CD14-positive monocyte (primary cell): ENCODE data around the gene PIKFYVE. TPM values are rescaled to one million over a fixed set of nuclear protein-coding genes. Genes with fewer than 3 reads are reported as not detected.
A peak's percentile ranks its signal among the peaks of the same experiment; 100 is the strongest.

ENCODE experiments used
- DNase-seq, 3 donors: peaks; one replicate each; pipeline ENCODE4 v3.0.0-alpha.2; 2011 to 2022
- H2AFZ ChIP-seq: 2 replicates; pipeline ENCODE4 v1.6.0; 2012; ENCODE audit warnings: mild to moderate bottlenecking, low read depth, low read length, inconsistent platforms; ENCODE audit not compliant: insufficient read depth, poor library complexity, severe bottlenecking
- H3K27ac ChIP-seq, 2 donors: 1 replicate in 1 of 2; 2 replicates in 1 of 2; pipeline ENCODE4 v1.5.1; 2012 to 2013; ENCODE audit warnings: low read length in 2 of 2, control low read depth in 1 of 2, inconsistent platforms in 1 of 2, low read depth in 1 of 2, mild to moderate bottlenecking in 1 of 2
- H3K27me3 ChIP-seq, 2 donors: one replicate each; pipeline versions ENCODE4 v1.6.0 to v1.6.1; 2011 to 2013; ENCODE audit warnings: low read length in 2 of 2; ENCODE audit not compliant: control insufficient read depth in 2 of 2, insufficient read depth in 2 of 2
- H3K36me3 ChIP-seq, 2 donors: replicated peaks in 1 of 2; 1 replicate in 1 of 2; 2 replicates in 1 of 2; pipeline versions ENCODE4 v1.5.1 to v1.6.1; 2012 to 2013; ENCODE audit warnings: low read length in 2 of 2, control low read depth in 1 of 2, inconsistent platforms in 1 of 2, mild to moderate bottlenecking in 1 of 2; ENCODE audit not compliant: insufficient read depth in 2 of 2, control insufficient read depth in 1 of 2
- H3K4me1 ChIP-seq, 2 donors: 1 replicate in 1 of 2; 2 replicates in 1 of 2; pipeline versions ENCODE4 v1.5.1 to v1.6.1; 2012 to 2013; ENCODE audit warnings: low read length in 2 of 2, control low read depth in 1 of 2, inconsistent platforms in 1 of 2, mild to moderate bottlenecking in 1 of 2, moderate library complexity in 1 of 2; ENCODE audit not compliant: insufficient read depth in 2 of 2, control insufficient read depth in 1 of 2
- H3K4me2 ChIP-seq: replicated peaks from 2 replicates; pipeline ENCODE3; 2012; ENCODE audit warnings: low read length, moderate library complexity, mild to moderate bottlenecking; ENCODE audit not compliant: poor library complexity, severe bottlenecking; ENCODE audit errors: extremely low read depth
- H3K4me3 ChIP-seq, 3 experiments: fragments of 200-600 bp in 1 of 3; sonication (generic) in 1 of 3; replicated peaks in 1 of 3; 1 replicate in 2 of 3; 2 replicates in 1 of 3; pipeline ENCODE4 v1.5.1; 2011 to 2013; ENCODE audit warnings: low read length in 3 of 3, mild to moderate bottlenecking in 3 of 3, control low read depth in 2 of 3, low read depth in 2 of 3, inconsistent platforms in 1 of 3, moderate library complexity in 1 of 3
- H3K79me2 ChIP-seq: 2 replicates; pipeline ENCODE4 v1.6.0; 2012; ENCODE audit warnings: mild to moderate bottlenecking, control low read depth, inconsistent platforms, low read length, moderate library complexity; ENCODE audit not compliant: insufficient read depth
- H3K9ac ChIP-seq: 2 replicates; pipeline ENCODE4 v1.6.0; 2017; ENCODE audit warnings: low read length, mild to moderate bottlenecking; ENCODE audit not compliant: insufficient read depth, poor library complexity, severe bottlenecking
- H3K9me3 ChIP-seq, 2 donors: replicated peaks in 1 of 2; 1 replicate in 1 of 2; 2 replicates in 1 of 2; pipeline versions ENCODE4 v1.5.1 to v1.6.1; 2012 to 2013; ENCODE audit warnings: low read length in 2 of 2, control low read depth in 1 of 2; ENCODE audit not compliant: control insufficient read depth in 1 of 2, insufficient read depth in 1 of 2
- H4K20me1 ChIP-seq: 2 replicates; pipeline ENCODE4 v1.6.0; 2012; ENCODE audit warnings: mild to moderate bottlenecking, low read length, control low read depth, moderate library complexity; ENCODE audit not compliant: insufficient read depth
- H3K27ac Mint-ChIP-seq, 7 donors: one replicate each; pipeline ENCODE4 v1.8.0; 2020; ENCODE audit warnings: mild to moderate bottlenecking in 7 of 7, mixed read lengths in 7 of 7, moderate library complexity in 6 of 7, inconsistent platforms in 2 of 7
- H3K27me3 Mint-ChIP-seq, 3 donors: one replicate each; pipeline ENCODE4 v1.8.0; 2021 to 2022; ENCODE audit warnings: low read depth in 3 of 3, mild to moderate bottlenecking in 3 of 3, mixed read lengths in 3 of 3, moderate library complexity in 3 of 3, inconsistent platforms in 1 of 3
- H3K36me3 Mint-ChIP-seq, 2 donors: one replicate each; pipeline ENCODE4 v1.8.0; 2020; ENCODE audit warnings: mixed read lengths in 2 of 2, inconsistent platforms in 1 of 2, mild to moderate bottlenecking in 1 of 2
- H3K4me1 Mint-ChIP-seq: one replicate; pipeline ENCODE4 v1.8.0; 2020; ENCODE audit warnings: mild to moderate bottlenecking, mixed read lengths
- H3K4me3 Mint-ChIP-seq, 2 donors: one replicate each; pipeline ENCODE4 v1.8.0; 2020; ENCODE audit warnings: mild to moderate bottlenecking in 2 of 2, mixed read lengths in 2 of 2, moderate library complexity in 1 of 2
- H3K9me3 Mint-ChIP-seq, 7 donors: one replicate each; pipeline ENCODE4 v1.8.0; 2020 to 2022; ENCODE audit warnings: mixed read lengths in 7 of 7, mild to moderate bottlenecking in 6 of 7, moderate library complexity in 6 of 7, inconsistent platforms in 2 of 7
- WGBS: methylation state at CpG from one replicate; pipeline ENCODE4 v1.1.5; 2013; ENCODE audit warnings: missing lambda C conversion rate; ENCODE audit not compliant: insufficient coverage; 5-methylcytosine and 5-hydroxymethylcytosine counted together
- intact Hi-C, 2 donors: fragments of 100-400 bp; cut with micrococcal nuclease; formaldehyde crosslinking; loops; one replicate each; pipeline versions ENCODE4 v1.15.0 to v1.15.1; 2023
- polyA plus RNA-seq, 3 donors: library from polyadenylated mRNA; depleted of rRNA in 1 of 3; unstranded in 2 of 3; stranded (reverse) in 1 of 3; fragments of 300-500 nt in 2 of 3; fragments of >200 nt in 1 of 3; fragmentation: Illumina TruSeq in 2 of 3; gene quantifications; 1 replicate in 2 of 3; 2 replicates in 1 of 3; pipeline ENCODE4 v1.2.3, GENCODE V29; 2012 to 2021
- TF ChIP-seq, protein P1 (sequence below): fragments of 200-600 bp; IDR thresholded peaks from one replicate; pipeline ENCODE4 v1.8.0; 2022; ENCODE audit warnings: antibody characterized with exemption, mild to moderate bottlenecking

The PIKFYVE gene
- polyA plus RNA-seq, 3 donors: 3.5 to 17.6 (median 6.2) TPM

DNA sequence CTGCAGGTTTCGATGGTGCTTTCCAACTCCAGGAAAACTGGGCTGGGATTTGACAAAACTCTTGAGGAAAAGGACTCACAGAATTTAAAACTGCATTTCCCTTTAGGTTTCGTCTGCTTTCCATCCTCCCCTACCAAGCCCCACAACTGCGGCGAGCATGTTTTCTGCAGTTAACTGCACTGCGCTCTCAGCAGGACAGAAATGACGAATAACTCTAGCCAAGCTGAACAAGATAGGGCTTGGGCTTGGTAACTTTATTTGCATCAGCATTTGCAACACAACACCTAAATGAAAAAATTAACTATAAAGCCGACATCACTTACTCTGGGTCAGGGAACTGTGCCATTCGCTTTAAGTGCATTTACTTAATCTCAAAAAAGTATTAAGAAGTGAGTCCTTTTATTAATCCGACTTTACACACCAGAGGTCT is 669 bp upstream of the PIKFYVE start:
- H3K9ac ChIP-seq: peak overlapping the region; percentile 94
- peak overlapping the region; percentile 78 for H2AFZ ChIP-seq
- peak overlapping the region; percentile 78 to 95 (median 83) for H3K4me3 ChIP-seq
- H3K4me1 Mint-ChIP-seq: peaks cover 39% of the 10 kb centered on the region
- peak overlapping the region; percentile 91 for H3K27ac ChIP-seq
- intact Hi-C loops: no loop called here
- H3K4me1 ChIP-seq: peaks cover 39 to 43% of the 10 kb centered on the region in 2 donors
- DNase-seq: peak in 1 of 3 donors; percentile 32
- no peaks in the 10 kb centered on the region for H3K9me3 Mint-ChIP-seq
- TF ChIP-seq, protein P1, sequence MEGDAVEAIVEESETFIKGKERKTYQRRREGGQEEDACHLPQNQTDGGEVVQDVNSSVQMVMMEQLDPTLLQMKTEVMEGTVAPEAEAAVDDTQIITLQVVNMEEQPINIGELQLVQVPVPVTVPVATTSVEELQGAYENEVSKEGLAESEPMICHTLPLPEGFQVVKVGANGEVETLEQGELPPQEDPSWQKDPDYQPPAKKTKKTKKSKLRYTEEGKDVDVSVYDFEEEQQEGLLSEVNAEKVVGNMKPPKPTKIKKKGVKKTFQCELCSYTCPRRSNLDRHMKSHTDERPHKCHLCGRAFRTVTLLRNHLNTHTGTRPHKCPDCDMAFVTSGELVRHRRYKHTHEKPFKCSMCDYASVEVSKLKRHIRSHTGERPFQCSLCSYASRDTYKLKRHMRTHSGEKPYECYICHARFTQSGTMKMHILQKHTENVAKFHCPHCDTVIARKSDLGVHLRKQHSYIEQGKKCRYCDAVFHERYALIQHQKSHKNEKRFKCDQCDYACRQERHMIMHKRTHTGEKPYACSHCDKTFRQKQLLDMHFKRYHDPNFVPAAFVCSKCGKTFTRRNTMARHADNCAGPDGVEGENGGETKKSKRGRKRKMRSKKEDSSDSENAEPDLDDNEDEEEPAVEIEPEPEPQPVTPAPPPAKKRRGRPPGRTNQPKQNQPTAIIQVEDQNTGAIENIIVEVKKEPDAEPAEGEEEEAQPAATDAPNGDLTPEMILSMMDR: no peak
- peak overlapping the region; percentile 86 to 96 (median 95) for H3K27ac Mint-ChIP-seq
- peaks cover 1 to 3% of the 10 kb centered on the region in 2 donors for H3K36me3 Mint-ChIP-seq
- H3K9me3 ChIP-seq: no peaks in the 10 kb centered on the region
- H3K36me3 ChIP-seq: peaks cover 0 to 8% of the 10 kb centered on the region in 2 donors
- H3K4me2 ChIP-seq: peak overlapping the region; percentile 83
- no peaks in the 10 kb centered on the region for H3K27me3 ChIP-seq
- H3K4me3 Mint-ChIP-seq: peak overlapping the region; percentile 89 to 90
- peaks cover 43% of the 10 kb centered on the region for H3K79me2 ChIP-seq
- 7% methylated on average over 6 of the region's 9 CpGs for WGBS
- H4K20me1 ChIP-seq: peaks cover 37% of the 10 kb centered on the region
- no peaks in the 10 kb centered on the region for H3K27me3 Mint-ChIP-seq

- intact Hi-C loops: no loop called here
These were observed 468 bp downstream of the PIKFYVE start for GRCh38 chr2:208266553-208266893.

More at GRCh38 chr2:208266553-208266893, 468 bp downstream of the PIKFYVE start:
- Histone ChIP-seq H3K79me2 (peaks cover 55% of the 10 kb centered on the region), H3K4me2 (peak overlapping the region; percentile 83), H3K4me3 (peak overlapping the region; percentile 78 to 95 (median 83)), H2AFZ (peak overlapping the region; percentile 78), H3K36me3 (peaks cover 6 to 16% of the 10 kb centered on the region in 2 donors), H3K27me3 (no peaks in the 10 kb centered on the region), H4K20me1 (peaks cover 46% of the 10 kb centered on the region), H3K9me3 (no peaks in the 10 kb centered on the region), H3K9ac (peak overlapping the region; percentile 94), H3K4me1 (peaks cover 39 to 43% of the 10 kb centered on the region in 2 donors), H3K27ac (peak overlapping the region; percentile 91)
- Mint-ChIP-seq H3K9me3 (no peaks in the 10 kb centered on the region), H3K36me3 (peaks cover 6 to 8% of the 10 kb centered on the region in 2 donors), H3K4me3 (peak overlapping the region; percentile 89 to 90), H3K4me1 (peaks cover 39% of the 10 kb centered on the region), H3K27ac (peak overlapping the region; percentile 86 to 96 (median 95)), H3K27me3 (no peaks in the 10 kb centered on the region)
- 0% methylated on average over 4 of the region's 11 CpGs for WGBS
- peak in 1 of 3 donors; percentile 5 for DNase-seq
- TF ChIP-seq, protein P1: no peak
